NCI-H1930 (cell line): ENCODE results near the gene ZNF423.
"Not testable (repeated sequence)": the region's sequence is repeated elsewhere in the genome, so short reads cannot be mapped to it uniquely, and the experiment has no call there.

Experiments
- DNase-seq, 2 experiments: peaks; one replicate each; lab custom pipeline; 2025; lab: John Stamatoyannopoulos, UW

Gene ZNF423

GRCh38 chr16:49855822-49856671 lies at the start of gene ZNF423:
Gene ZNF423 (minus strand): TSS chr16:49856112. CDS start chr16:49855774, 338 bp downstream.
- DNase-seq, result no peak

- no peak for DNase-seq
Observed at GRCh38 chr16:49904348-49905062, 48.6 kb upstream of the ZNF423 start.

GRCh38 chr16:49902908-49903307 lies 47.0 kb upstream of the ZNF423 start:
- DNase-seq, result no peak

- no peak for DNase-seq
Observed at GRCh38 chr16:49901711-49902110, 45.8 kb upstream of the ZNF423 start.

- DNase-seq, result no peak
Observed at GRCh38 chr16:49900875-49901274, 45.0 kb upstream of the ZNF423 start.

- no peak for DNase-seq
Observed at GRCh38 chr16:49899991-49900695, 44.2 kb upstream of the ZNF423 start.

GRCh38 chr16:49896447-49896964 lies 40.6 kb upstream of the ZNF423 start:
- no peak for DNase-seq

GRCh38 chr16:49890876-49891275 lies 35.0 kb upstream of the ZNF423 start:
- no peak for DNase-seq

GRCh38 chr16:49889725-49890397 lies 33.9 kb upstream of the ZNF423 start:
- DNase-seq, result no peak

GRCh38 chr16:49886554-49887094 lies 30.7 kb upstream of the ZNF423 start:
- DNase-seq, result no peak

GRCh38 chr16:49884033-49885015 lies 28.4 kb upstream of the ZNF423 start:
- DNase-seq, result no peak

GRCh38 chr16:49883076-49884014 lies 27.4 kb upstream of the ZNF423 start:
- no peak for DNase-seq

- DNase-seq, result no peak
Observed at GRCh38 chr16:49881890-49882289, 26.0 kb upstream of the ZNF423 start.

GRCh38 chr16:49878540-49878939 lies 22.6 kb upstream of the ZNF423 start:
- DNase-seq, result not testable (repeated sequence)

- no peak for DNase-seq
Observed at GRCh38 chr16:49876716-49877129, 20.8 kb upstream of the ZNF423 start.

GRCh38 chr16:49875806-49876715 lies 20.1 kb upstream of the ZNF423 start:
- no peak for DNase-seq

GRCh38 chr16:49874613-49875237 lies 18.8 kb upstream of the ZNF423 start:
- no peak for DNase-seq

- not testable (repeated sequence) for DNase-seq
Observed at GRCh38 chr16:49871824-49872223, 15.9 kb upstream of the ZNF423 start.
